ENCODE measurements around the gene TOMT. TPM values are rescaled to one million over a fixed set of nuclear protein-coding genes. Genes with fewer than 3 reads are reported as not detected.

TOMT gene, protein sequence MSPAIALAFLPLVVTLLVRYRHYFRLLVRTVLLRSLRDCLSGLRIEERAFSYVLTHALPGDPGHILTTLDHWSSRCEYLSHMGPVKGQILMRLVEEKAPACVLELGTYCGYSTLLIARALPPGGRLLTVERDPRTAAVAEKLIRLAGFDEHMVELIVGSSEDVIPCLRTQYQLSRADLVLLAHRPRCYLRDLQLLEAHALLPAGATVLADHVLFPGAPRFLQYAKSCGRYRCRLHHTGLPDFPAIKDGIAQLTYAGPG
- not detected for total RNA-seq

GRCh38 chr11:72105888-72106287, at the start of gene TOMT:
Gene TOMT, plus strand, starts transcription at chr11:72105924. Its CDS starts 28 bp downstream, at chr11:72105952.
- POLR2A ChIA-PET = interaction anchor here (0.8 to 2.0 kb wide), 5 partner anchors 12 to 177 kb away, joined by 3 to 8 read pairs (median 4); partner anchors contain the start of genes RNF121 and XNDC1N
- ATAC-seq (no peak), DNase-seq (no peak)
- H3K27ac Mint-ChIP-seq = peak within 1 kb of the TSS; percentile 4
- no peak for TF ChIP-seq CTCF (IDR thresholded peaks at IDR 0.05)
- H3K36me3 Mint-ChIP-seq (ENCODE audit: low read depth) = peaks cover 20% of the 10 kb centered on the region
- H3K9me3 Mint-ChIP-seq = no peaks in the 10 kb centered on the region
- no peak within 1 kb of the TSS for H3K4me3 Mint-ChIP-seq
- CTCF ChIA-PET = interaction anchor here (1.2 kb wide), 1 partner anchor 14 kb away, joined by 3 read pairs; no protein-coding TSS in a partner anchor
- H3K4me1 Mint-ChIP-seq (ENCODE audit: low read depth) = peaks cover 29% of the 10 kb centered on the region
- intact Hi-C loops (cut with micrococcal nuclease) = no loop called here
- H3K27me3 Mint-ChIP-seq = no peaks in the 10 kb centered on the region

- Mint-ChIP-seq H3K9me3 (no peaks in the 10 kb centered on the region), H3K27me3 (no peaks in the 10 kb centered on the region), H3K27ac (no peak overlapping the region), H3K36me3 (ENCODE audit: low read depth) (peaks cover 4% of the 10 kb centered on the region), H3K4me3 (no peak overlapping the region), H3K4me1 (ENCODE audit: low read depth) (no peaks in the 10 kb centered on the region)
- TF ChIP-seq CTCF (IDR thresholded peaks at IDR 0.05) = no peak
- no peak for DNase-seq
- no peak for ATAC-seq
- POLR2A ChIA-PET = interaction anchor here (1.1 kb wide), 1 partner anchor 15 kb away, joined by 3 read pairs; no protein-coding TSS in a partner anchor
- intact Hi-C loops (cut with micrococcal nuclease) = no loop called here
- CTCF ChIA-PET = interaction anchor here (1.5 to 1.8 kb wide), 2 partner anchors 32 to 33 kb away, joined by 3 read pairs; no protein-coding TSS in a partner anchor
Observed at GRCh38 chr11:72058416-72059034, 47.2 kb upstream of the TOMT start.

- Mint-ChIP-seq H3K27me3 (no peaks in the 10 kb centered on the region), H3K4me3 (no peak overlapping the region), H3K4me1 (ENCODE audit: low read depth) (no peaks in the 10 kb centered on the region), H3K9me3 (no peaks in the 10 kb centered on the region), H3K36me3 (ENCODE audit: low read depth) (peaks cover 9% of the 10 kb centered on the region), H3K27ac (no peak overlapping the region)
- POLR2A ChIA-PET = interaction anchor here (1.1 to 1.4 kb wide), 3 partner anchors 10 to 14 kb away, joined by 3 to 4 read pairs (median 3); no protein-coding TSS in a partner anchor
- no peak for DNase-seq
- intact Hi-C loops (cut with micrococcal nuclease) = no loop called here
- no peak for TF ChIP-seq CTCF (IDR thresholded peaks at IDR 0.05)
- ATAC-seq = no peak
- CTCF ChIA-PET = no interaction called here
Observed at GRCh38 chr11:72061739-72062396, 43.9 kb upstream of the TOMT start.

- H3K4me1 Mint-ChIP-seq (ENCODE audit: low read depth) = peaks cover 24% of the 10 kb centered on the region
- CTCF ChIA-PET = interaction anchor here (1.3 to 3.2 kb wide), 2 partner anchors 41 to 90 kb away, joined by 3 to 20 read pairs; no protein-coding TSS in a partner anchor
- no peak overlapping the region for H3K27ac Mint-ChIP-seq
- intact Hi-C loops (cut with micrococcal nuclease) = no loop called here
- POLR2A ChIA-PET = interaction anchor here (0.9 to 1.2 kb wide), 3 partner anchors 13 to 24 kb away, joined by 3 read pairs; no protein-coding TSS in a partner anchor
- H3K36me3 Mint-ChIP-seq (ENCODE audit: low read depth) = peaks cover 22% of the 10 kb centered on the region
- DNase-seq = no peak
- H3K4me3 Mint-ChIP-seq = no peak overlapping the region
- TF ChIP-seq CTCF (IDR thresholded peaks at IDR 0.05) = no peak
- H3K9me3 Mint-ChIP-seq = no peaks in the 10 kb centered on the region
- H3K27me3 Mint-ChIP-seq = no peaks in the 10 kb centered on the region
- ATAC-seq = no peak
Observed at GRCh38 chr11:72066855-72067254, 38.9 kb upstream of the TOMT start.
